ENCODE data around the gene SSBP1.

DNA sequence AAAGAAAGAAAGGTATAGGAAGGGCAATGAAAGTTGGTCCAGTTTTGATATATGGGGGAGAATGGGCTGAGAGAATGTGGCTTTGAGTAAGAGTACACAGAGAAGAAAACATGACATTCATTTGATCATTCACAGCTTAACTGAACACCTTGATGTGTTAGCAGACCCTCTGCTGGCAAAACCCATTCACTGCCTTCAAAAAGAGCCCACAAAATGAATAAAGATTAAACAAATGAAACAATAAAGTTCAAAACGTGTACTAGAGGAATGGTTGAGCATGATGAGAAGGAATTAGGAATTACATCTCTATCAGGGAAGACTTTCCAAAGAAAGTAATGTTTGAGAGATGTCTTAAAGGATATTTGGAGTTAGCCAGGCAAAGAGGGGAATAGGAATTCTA is 27.9 kb upstream of the SSBP1 start:
- TF ChIP-seq POLR2A (IDR thresholded peaks at IDR 0.05) = no peak
- TF ChIP-seq, protein P1, sequence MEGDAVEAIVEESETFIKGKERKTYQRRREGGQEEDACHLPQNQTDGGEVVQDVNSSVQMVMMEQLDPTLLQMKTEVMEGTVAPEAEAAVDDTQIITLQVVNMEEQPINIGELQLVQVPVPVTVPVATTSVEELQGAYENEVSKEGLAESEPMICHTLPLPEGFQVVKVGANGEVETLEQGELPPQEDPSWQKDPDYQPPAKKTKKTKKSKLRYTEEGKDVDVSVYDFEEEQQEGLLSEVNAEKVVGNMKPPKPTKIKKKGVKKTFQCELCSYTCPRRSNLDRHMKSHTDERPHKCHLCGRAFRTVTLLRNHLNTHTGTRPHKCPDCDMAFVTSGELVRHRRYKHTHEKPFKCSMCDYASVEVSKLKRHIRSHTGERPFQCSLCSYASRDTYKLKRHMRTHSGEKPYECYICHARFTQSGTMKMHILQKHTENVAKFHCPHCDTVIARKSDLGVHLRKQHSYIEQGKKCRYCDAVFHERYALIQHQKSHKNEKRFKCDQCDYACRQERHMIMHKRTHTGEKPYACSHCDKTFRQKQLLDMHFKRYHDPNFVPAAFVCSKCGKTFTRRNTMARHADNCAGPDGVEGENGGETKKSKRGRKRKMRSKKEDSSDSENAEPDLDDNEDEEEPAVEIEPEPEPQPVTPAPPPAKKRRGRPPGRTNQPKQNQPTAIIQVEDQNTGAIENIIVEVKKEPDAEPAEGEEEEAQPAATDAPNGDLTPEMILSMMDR (IDR thresholded peaks at IDR 0.05) = no peak
